Ramos (cell line): ENCODE results near the gene LYPD8.

Experiments used
- in situ Hi-C: fragments of 300-500 bp; cut with MboI; formaldehyde crosslinking; loops from one replicate; pipeline ENCODE4 v1.14.3; 2022; ENCODE audit warnings: low sequenced_read_pairs; ENCODE audit not compliant: unreplicated experiment

LYPD8 gene

GRCh38 chr1:248759644-248760043, 4.1 kb upstream of the LYPD8 start:
- in situ Hi-C loops, result no loop called here

GRCh38 chr1:248758352-248758751, 2.8 kb upstream of the LYPD8 start:
- in situ Hi-C loops, result no loop called here

- in situ Hi-C loops, result no loop called here
These were observed 2.2 kb upstream of the LYPD8 start for GRCh38 chr1:248757784-248758195.

GRCh38 chr1:248756636-248757035, 1.1 kb upstream of the LYPD8 start:
- in situ Hi-C loops, result no loop called here

GRCh38 chr1:248756151-248756550, 592 bp upstream of the LYPD8 start:
- in situ Hi-C loops, result no loop called here

GRCh38 chr1:248753708-248754280, 1.8 kb downstream of the LYPD8 start:
- in situ Hi-C loops, result no loop called here

- in situ Hi-C loops, result no loop called here
These were observed 2.4 kb downstream of the LYPD8 start for GRCh38 chr1:248753029-248753594.

GRCh38 chr1:248752161-248753028, 3.2 kb downstream of the LYPD8 start:
- in situ Hi-C loops, result no loop called here

GRCh38 chr1:248751635-248752034, 3.9 kb downstream of the LYPD8 start:
- in situ Hi-C loops, result no loop called here

- in situ Hi-C loops, result no loop called here
These were observed 4.4 kb downstream of the LYPD8 start for GRCh38 chr1:248751142-248751541.

- in situ Hi-C loops, result no loop called here
These were observed 5.1 kb downstream of the LYPD8 start for GRCh38 chr1:248750496-248750895.

- in situ Hi-C loops, result no loop called here
These were observed 7.3 kb downstream of the LYPD8 start for GRCh38 chr1:248748211-248748610.

- in situ Hi-C loops, result no loop called here
These were observed 14.7 kb downstream of the LYPD8 start for GRCh38 chr1:248740876-248741275.

- in situ Hi-C loops, result no loop called here
These were observed 15.9 kb downstream of the LYPD8 start for GRCh38 chr1:248739572-248740205.

GRCh38 chr1:248737457-248737856, 18.1 kb downstream of the LYPD8 start:
- in situ Hi-C loops, result no loop called here

- in situ Hi-C loops, result no loop called here
These were observed 18.6 kb downstream of the LYPD8 start for GRCh38 chr1:248736977-248737376.

GRCh38 chr1:248733566-248733965, 22.0 kb downstream of the LYPD8 start:
- in situ Hi-C loops, result no loop called here

- in situ Hi-C loops, result no loop called here
These were observed 24.8 kb downstream of the LYPD8 start for GRCh38 chr1:248730507-248731335.

- in situ Hi-C loops, result no loop called here
These were observed 41.3 kb downstream of the LYPD8 start for GRCh38 chr1:248714248-248714647.

GRCh38 chr1:248710305-248710900, 45.2 kb downstream of the LYPD8 start:
- in situ Hi-C loops, result no loop called here
